Activated B cell treated with CpG ODN at 0.5 μM for 24 hours (primary cell): ENCODE data around the gene SLC17A9. TPM values are rescaled to one million over a fixed set of nuclear protein-coding genes. Genes with fewer than 3 reads are reported as not detected.
A peak's percentile ranks its signal among the peaks of the same experiment; 100 is the strongest.

Source experiments
- ATAC-seq: fragments of 200-7000 bp; cut with Tn5 transposase; one replicate; pipeline ENCODE4 v1.10.0; 2021; ENCODE audit warnings: low read depth, mild to moderate bottlenecking, moderate library complexity
- CTCF ChIA-PET: fragments of 350-600 bp; sonication (Branson Sonifier 250); formaldehyde crosslinking; loops from one replicate; lab custom pipeline; 2021; ENCODE audit warnings: antibody characterized with exemption; lab: Charles Lee
- POLR2A ChIA-PET: fragments of 350-600 bp; sonication (Branson Sonifier 250); formaldehyde crosslinking; loops from one replicate; lab custom pipeline; 2021; ENCODE audit warnings: antibody characterized with exemption; lab: Charles Lee
- DNase-seq: peaks from one replicate; pipeline ENCODE4 v3.0.0; 2022
- H3K27ac Mint-ChIP-seq: one replicate; pipeline ENCODE4 v1.8.0; 2020; ENCODE audit warnings: mixed read lengths
- H3K27me3 Mint-ChIP-seq: one replicate; pipeline ENCODE4 v1.8.0; 2021; ENCODE audit warnings: mixed read lengths
- H3K36me3 Mint-ChIP-seq: one replicate; pipeline ENCODE4 v1.8.0; 2021; ENCODE audit warnings: low read depth, mixed read lengths
- H3K4me1 Mint-ChIP-seq: one replicate; pipeline ENCODE4 v1.8.0; 2021; ENCODE audit warnings: mixed read lengths
- H3K4me3 Mint-ChIP-seq: one replicate; pipeline ENCODE4 v1.8.0; 2020; ENCODE audit warnings: mild to moderate bottlenecking, mixed read lengths
- H3K9me3 Mint-ChIP-seq: one replicate; pipeline ENCODE4 v1.8.0; 2020; ENCODE audit warnings: mixed read lengths
- CTCF ChIP-seq: fragments of 200-600 bp; IDR thresholded peaks from one replicate; pipeline ENCODE4 v1.8.0; 2022; ENCODE audit warnings: antibody characterized with exemption, mild to moderate bottlenecking
- intact Hi-C: fragments of 100-400 bp; cut with micrococcal nuclease; formaldehyde crosslinking; loops from one replicate; pipeline ENCODE4 v1.15.1; 2024
- total RNA-seq: library from RNA; stranded (reverse); gene quantifications from 2 replicates; pipeline ENCODE4 v1.2.3, GENCODE V29; 2022

Gene SLC17A9
- total RNA-seq, 1 donor from 2014 or later, result 47.6 TPM

- ATAC-seq (no peak), DNase-seq (no peak)
- intact Hi-C loops, result no loop called here
- H3K4me1 Mint-ChIP-seq, result peaks cover 74% of the 10 kb centered on the region
- no peak for TF ChIP-seq CTCF
- ChIA-PET POLR2A (interaction anchor here (0.6 to 1.3 kb wide), 3 partner anchors 12 to 21 kb away, joined by 3 read pairs; no protein-coding TSS in a partner anchor), CTCF (interaction anchor here (0.6 to 4.7 kb wide), 4 partner anchors 9 to 92 kb away, joined by 3 to 26 read pairs (median 4); no protein-coding TSS in a partner anchor)
- no peak overlapping the region for H3K4me3 Mint-ChIP-seq
- H3K27ac Mint-ChIP-seq, result peak overlapping the region; percentile 19
- H3K36me3 Mint-ChIP-seq, result peaks cover 31% of the 10 kb centered on the region
- H3K27me3 Mint-ChIP-seq, result no peaks in the 10 kb centered on the region
- H3K9me3 Mint-ChIP-seq, result no peaks in the 10 kb centered on the region
Observed at GRCh38 chr20:62916703-62917476, 35.6 kb upstream of the SLC17A9 start.

- ChIA-PET CTCF (interaction anchor here (0.6 to 4.7 kb wide), 4 partner anchors 10 to 40 kb away, joined by 3 to 26 read pairs (median 8); no protein-coding TSS in a partner anchor), POLR2A (interaction anchor here (0.7 to 1.6 kb wide), 3 partner anchors 11 to 20 kb away, joined by 3 to 4 read pairs (median 3); no protein-coding TSS in a partner anchor)
- Mint-ChIP-seq H3K4me1 (peaks cover 82% of the 10 kb centered on the region), H3K27me3 (no peaks in the 10 kb centered on the region), H3K9me3 (no peaks in the 10 kb centered on the region), H3K4me3 (peak overlapping the region; percentile 70), H3K27ac (peak overlapping the region; percentile 79), H3K36me3 (peaks cover 27% of the 10 kb centered on the region)
- intact Hi-C loops, result loop anchor here (2.0 kb wide), 1 partner anchor 21 kb away; the partner anchor contains the start of gene GID8
- no peak for TF ChIP-seq CTCF
- DNase-seq (no peak), ATAC-seq (no peak)
Observed at GRCh38 chr20:62917720-62918119, 34.8 kb upstream of the SLC17A9 start.

- Mint-ChIP-seq H3K27me3 (no peaks in the 10 kb centered on the region), H3K27ac (peak overlapping the region; percentile 79), H3K4me1 (peaks cover 83% of the 10 kb centered on the region), H3K36me3 (peaks cover 24% of the 10 kb centered on the region), H3K4me3 (peak overlapping the region; percentile 70), H3K9me3 (no peaks in the 10 kb centered on the region)
- peak; percentile 40 for ATAC-seq
- intact Hi-C loops, result loop anchor here (2.0 kb wide), 1 partner anchor 21 kb away; the partner anchor contains the start of gene GID8
- ChIA-PET CTCF (interaction anchor here (1.1 to 4.7 kb wide), 4 partner anchors 11 to 55 kb away, joined by 3 to 26 read pairs (median 8); no protein-coding TSS in a partner anchor), POLR2A (interaction anchor here (0.7 to 3.8 kb wide), 4 partner anchors 10 to 36 kb away, joined by 3 to 15 read pairs (median 4); no protein-coding TSS in a partner anchor)
- no peak for DNase-seq
- no peak for TF ChIP-seq CTCF
Observed at GRCh38 chr20:62918147-62918546, 34.4 kb upstream of the SLC17A9 start.

GRCh38 chr20:62918831-62919230 is 33.7 kb upstream of the SLC17A9 start:
- POLR2A ChIA-PET, result interaction anchor here (1.6 to 3.8 kb wide), 2 partner anchors 10 to 35 kb away, joined by 4 to 15 read pairs; no protein-coding TSS in a partner anchor
- ATAC-seq, result peak; percentile 38
- no peak for DNase-seq
- CTCF ChIA-PET, result interaction anchor here (1.1 to 4.7 kb wide), 4 partner anchors 11 to 54 kb away, joined by 3 to 26 read pairs (median 8); no protein-coding TSS in a partner anchor
- peaks cover 19% of the 10 kb centered on the region for H3K36me3 Mint-ChIP-seq
- peak overlapping the region; percentile 70 for H3K4me3 Mint-ChIP-seq
- intact Hi-C loops, result loop anchor here (2.0 kb wide), 1 partner anchor 20 kb away; the partner anchor contains the start of gene GID8
- no peaks in the 10 kb centered on the region for H3K27me3 Mint-ChIP-seq
- TF ChIP-seq CTCF, result no peak
- H3K27ac Mint-ChIP-seq, result peak overlapping the region; percentile 79
- H3K9me3 Mint-ChIP-seq, result no peaks in the 10 kb centered on the region
- H3K4me1 Mint-ChIP-seq, result peaks cover 88% of the 10 kb centered on the region
